OCI-LY3 (cell line): ENCODE results near the gene BEST4.

Source experiments
- CTCF ChIP-seq: fragments of 200-600, 300-600 bp; sonication (generic); IDR thresholded peaks from 2 replicates; pipeline ENCODE4 v1.5.1; 2014; ENCODE audit warnings: antibody characterized with exemption, low read length, low read depth
- EZH2phosphoT487 ChIP-seq: fragments of 200-600 bp; shearing (Covaris generic); IDR thresholded peaks from 2 replicates; pipeline ENCODE4 v1.6.1; 2018; ENCODE audit warnings: antibody characterized with exemption, mixed run types, low read depth

GRCh38 chr1:44783697-44784093, 4.3 kb downstream of the BEST4 start:
- TF ChIP-seq CTCF (no peak), EZH2phosphoT487 (no peak)
